Measurements from ENCODE around the gene WDR12.

GRCh38 chr2:202824901-202825300 lies 86.6 kb downstream of the WDR12 start:
- TF ChIP-seq CTCF (IDR thresholded peaks at IDR 0.05) (no peak), POLR2A (IDR thresholded peaks at IDR 0.05) (no peak)
